Parathyroid adenoma (tissue), 2 donors: ENCODE results near the gene ASIC2.

ENCODE experiments used
- H2AFZ ChIP-seq: fragments of 300-600 bp; sonication (generic); one replicate; pipeline ENCODE4 v1.7.0; 2017; ENCODE audit warnings: antibody characterized with exemption, mild to moderate bottlenecking
- H3K27ac ChIP-seq: fragments of 300-600 bp; sonication (generic); one replicate; pipeline ENCODE4 v1.7.0; 2017
- H3K27me3 ChIP-seq: fragments of 300-600 bp; sonication (generic); one replicate; pipeline ENCODE4 v1.7.0; 2017; ENCODE audit warnings: low read length; ENCODE audit not compliant: control insufficient read depth, insufficient read depth
- H3K36me3 ChIP-seq: fragments of 300-600 bp; sonication (generic); one replicate; pipeline ENCODE4 v1.7.0; 2017; ENCODE audit warnings: low read length; ENCODE audit not compliant: control insufficient read depth, insufficient read depth
- H3K4me1 ChIP-seq: fragments of 300-600 bp; sonication (generic); one replicate; pipeline ENCODE4 v1.7.0; 2017; ENCODE audit warnings: control low read depth
- H3K4me2 ChIP-seq: fragments of 300-600 bp; sonication (generic); one replicate; pipeline ENCODE4 v1.7.0; 2017; ENCODE audit warnings: low read length
- H3K4me3 ChIP-seq: fragments of 300-600 bp; sonication (generic); one replicate; pipeline ENCODE4 v1.7.0; 2017; ENCODE audit warnings: low read depth, low read length
- H3K79me2 ChIP-seq: fragments of 300-600 bp; sonication (generic); one replicate; pipeline ENCODE4 v1.7.0; 2017; ENCODE audit warnings: control low read depth
- H3K9ac ChIP-seq: fragments of 300-600 bp; sonication (generic); one replicate; pipeline ENCODE4 v1.7.0; 2017; ENCODE audit warnings: mild to moderate bottlenecking
- H3K9me3 ChIP-seq: fragments of 300-600 bp; sonication (generic); one replicate; pipeline ENCODE4 v1.7.0; 2017; ENCODE audit warnings: low read length; ENCODE audit not compliant: control insufficient read depth
- TF ChIP-seq, protein P1 (sequence below): fragments of 300-600 bp; sonication (generic); IDR thresholded peaks from one replicate; pipeline ENCODE4 v1.7.0; 2017; ENCODE audit warnings: antibody characterized with exemption, mild to moderate bottlenecking
- donor health status: primary hyperparathyroidism.

The ASIC2 gene

DNA sequence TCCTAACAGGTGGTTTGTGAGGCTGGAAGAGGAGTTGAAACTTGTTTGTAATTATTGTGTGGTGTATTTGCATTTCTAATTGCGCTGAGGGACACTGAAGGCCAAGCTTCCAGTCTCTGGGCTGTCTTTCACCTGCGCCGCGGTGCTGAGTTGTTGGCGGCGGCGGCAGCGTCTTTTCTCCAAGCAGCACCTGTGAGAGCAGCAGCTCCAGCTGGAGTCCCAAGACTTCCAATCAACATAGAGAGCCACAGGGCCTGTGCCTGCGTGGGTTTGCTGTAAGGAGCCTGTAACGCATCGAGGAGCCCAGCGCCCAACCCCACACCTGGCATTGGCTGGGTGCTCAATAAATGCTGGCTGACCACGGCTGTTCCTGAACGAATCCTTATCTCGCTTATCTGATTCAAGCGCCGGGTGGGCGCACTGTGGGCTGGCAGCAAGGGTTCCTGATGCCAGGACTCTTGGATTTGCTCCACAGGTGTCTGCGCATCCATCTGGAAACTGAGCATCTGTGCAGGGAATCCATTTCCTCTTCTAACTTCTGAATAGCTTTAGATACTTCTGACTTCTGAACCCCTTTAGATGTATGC, 138.1 kb downstream of the ASIC2 start:
- Histone ChIP-seq H2AFZ (no peak overlapping the region), H3K27ac (no peak overlapping the region), H3K9ac (no peak overlapping the region), H3K36me3 (no peaks in the 10 kb centered on the region), H3K4me2 (no peak overlapping the region), H3K4me3 (no peak overlapping the region), H3K9me3 (no peaks in the 10 kb centered on the region), H3K4me1 (no peaks in the 10 kb centered on the region), H3K79me2 (no peaks in the 10 kb centered on the region), H3K27me3 (no peaks in the 10 kb centered on the region)
- TF ChIP-seq, protein P1, sequence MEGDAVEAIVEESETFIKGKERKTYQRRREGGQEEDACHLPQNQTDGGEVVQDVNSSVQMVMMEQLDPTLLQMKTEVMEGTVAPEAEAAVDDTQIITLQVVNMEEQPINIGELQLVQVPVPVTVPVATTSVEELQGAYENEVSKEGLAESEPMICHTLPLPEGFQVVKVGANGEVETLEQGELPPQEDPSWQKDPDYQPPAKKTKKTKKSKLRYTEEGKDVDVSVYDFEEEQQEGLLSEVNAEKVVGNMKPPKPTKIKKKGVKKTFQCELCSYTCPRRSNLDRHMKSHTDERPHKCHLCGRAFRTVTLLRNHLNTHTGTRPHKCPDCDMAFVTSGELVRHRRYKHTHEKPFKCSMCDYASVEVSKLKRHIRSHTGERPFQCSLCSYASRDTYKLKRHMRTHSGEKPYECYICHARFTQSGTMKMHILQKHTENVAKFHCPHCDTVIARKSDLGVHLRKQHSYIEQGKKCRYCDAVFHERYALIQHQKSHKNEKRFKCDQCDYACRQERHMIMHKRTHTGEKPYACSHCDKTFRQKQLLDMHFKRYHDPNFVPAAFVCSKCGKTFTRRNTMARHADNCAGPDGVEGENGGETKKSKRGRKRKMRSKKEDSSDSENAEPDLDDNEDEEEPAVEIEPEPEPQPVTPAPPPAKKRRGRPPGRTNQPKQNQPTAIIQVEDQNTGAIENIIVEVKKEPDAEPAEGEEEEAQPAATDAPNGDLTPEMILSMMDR, result no peak

DNA sequence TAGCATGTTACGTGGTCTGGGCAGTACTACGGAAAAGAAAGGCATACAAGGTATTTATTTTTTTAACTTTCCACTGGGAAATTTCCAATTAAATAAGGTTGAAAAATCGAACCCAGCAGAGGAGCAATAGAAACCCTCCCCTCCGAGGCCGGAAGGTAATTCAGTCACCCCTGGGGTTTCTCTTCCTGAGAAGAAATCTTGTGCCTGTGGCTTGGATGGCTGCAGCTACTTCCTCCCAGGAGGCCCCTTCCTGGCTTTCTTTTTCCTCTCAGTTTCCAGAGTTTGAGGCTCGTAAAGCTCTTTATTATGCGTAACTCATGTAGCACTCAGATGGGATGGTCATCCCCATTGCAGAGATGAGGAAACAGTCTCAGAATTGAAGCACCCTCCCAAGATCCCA, 140.3 kb downstream of the ASIC2 start:
- Histone ChIP-seq H3K4me3 (no peak overlapping the region), H3K27ac (no peak overlapping the region), H3K79me2 (no peaks in the 10 kb centered on the region), H3K27me3 (no peaks in the 10 kb centered on the region), H3K4me2 (no peak overlapping the region), H3K4me1 (no peaks in the 10 kb centered on the region), H3K36me3 (no peaks in the 10 kb centered on the region), H3K9me3 (no peaks in the 10 kb centered on the region), H3K9ac (no peak overlapping the region), H2AFZ (no peak overlapping the region)
- TF ChIP-seq, protein P1, result no peak

DNA sequence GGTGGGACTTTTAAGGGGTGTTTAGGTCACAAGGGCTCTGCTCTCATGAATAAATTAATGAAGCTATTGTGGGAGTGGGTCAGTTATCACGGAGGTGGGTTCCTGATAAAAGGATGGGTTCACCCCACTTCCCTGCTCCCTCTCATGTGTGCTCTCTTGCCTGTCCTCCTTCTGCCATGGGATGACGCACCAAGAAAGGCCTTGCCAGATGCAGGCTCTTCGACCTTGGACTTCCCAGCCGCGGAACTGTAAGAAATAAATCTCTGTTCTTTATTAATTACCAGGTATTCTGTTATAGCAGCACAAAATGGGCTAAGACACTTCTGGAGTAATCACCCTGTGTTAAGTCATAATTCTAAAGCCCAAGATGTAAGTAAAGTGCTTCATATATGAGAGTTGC, 141.5 kb downstream of the ASIC2 start:
- no peak overlapping the region for H3K27ac ChIP-seq
- H3K27me3 ChIP-seq, result no peaks in the 10 kb centered on the region
- no peak overlapping the region for H3K9ac ChIP-seq
- no peak overlapping the region for H3K4me3 ChIP-seq
- no peak overlapping the region for H2AFZ ChIP-seq
- TF ChIP-seq, protein P1, result no peak
- H3K9me3 ChIP-seq, result no peaks in the 10 kb centered on the region
- no peaks in the 10 kb centered on the region for H3K36me3 ChIP-seq
- H3K79me2 ChIP-seq, result no peaks in the 10 kb centered on the region
- no peaks in the 10 kb centered on the region for H3K4me1 ChIP-seq
- H3K4me2 ChIP-seq, result no peak overlapping the region

DNA sequence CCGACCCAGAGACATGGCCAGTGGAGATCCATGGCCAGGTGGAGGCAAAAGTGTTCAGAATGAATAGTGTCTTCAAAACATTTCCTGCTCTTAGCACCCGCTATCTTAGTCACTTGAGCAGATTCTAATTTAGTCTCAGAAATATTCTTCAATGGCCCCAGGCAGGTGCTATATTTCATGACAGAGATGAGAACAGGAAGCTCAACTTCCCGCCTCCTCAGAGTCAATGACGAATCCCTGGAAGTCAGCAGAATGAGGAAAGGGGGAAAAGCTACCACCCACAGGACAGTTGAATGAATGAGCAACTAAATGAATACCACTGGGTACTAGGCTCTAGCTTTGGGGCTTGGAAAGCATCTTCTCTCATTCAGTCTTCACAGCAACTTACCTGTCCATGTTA, 147.2 kb downstream of the ASIC2 start:
- Histone ChIP-seq H3K27me3 (no peaks in the 10 kb centered on the region), H3K79me2 (no peaks in the 10 kb centered on the region), H3K4me2 (no peak overlapping the region), H3K4me1 (no peaks in the 10 kb centered on the region), H3K9me3 (no peaks in the 10 kb centered on the region), H3K4me3 (no peak overlapping the region), H2AFZ (no peak overlapping the region), H3K36me3 (no peaks in the 10 kb centered on the region), H3K9ac (no peak overlapping the region), H3K27ac (no peak overlapping the region)
- TF ChIP-seq, protein P1, result no peak

DNA sequence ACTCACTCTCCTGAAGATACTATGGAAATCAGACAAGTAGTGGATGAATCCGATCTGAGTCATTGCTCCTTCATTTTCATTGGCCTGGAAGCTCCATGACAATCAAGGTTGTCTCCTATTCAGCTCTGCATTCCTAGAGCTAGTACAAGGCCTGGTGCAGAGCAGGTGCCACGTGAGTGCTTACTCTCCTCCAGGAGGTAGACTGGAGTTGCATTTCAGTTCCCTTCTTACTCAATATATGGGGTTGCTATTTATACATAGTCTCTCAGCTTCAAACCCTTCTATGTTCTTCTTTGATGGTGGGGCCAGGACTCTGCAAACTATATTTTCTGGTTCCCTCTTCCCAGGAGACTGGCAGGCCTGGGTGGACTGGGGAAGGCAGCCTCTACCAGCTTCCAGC, 148.3 kb downstream of the ASIC2 start:
- Histone ChIP-seq H3K4me2 (no peak overlapping the region), H2AFZ (no peak overlapping the region), H3K9ac (no peak overlapping the region), H3K36me3 (no peaks in the 10 kb centered on the region), H3K4me1 (no peaks in the 10 kb centered on the region), H3K9me3 (no peaks in the 10 kb centered on the region), H3K4me3 (no peak overlapping the region), H3K27ac (no peak overlapping the region), H3K79me2 (no peaks in the 10 kb centered on the region), H3K27me3 (no peaks in the 10 kb centered on the region)
- TF ChIP-seq, protein P1, result no peak
